Measurements from ENCODE around the gene SLC17A9. TPM values are rescaled to one million over a fixed set of nuclear protein-coding genes. Genes with fewer than 3 reads are reported as not detected.

SLC17A9 gene
- total RNA-seq, 1 donor from 2014 or later = 1.2 TPM

DNA sequence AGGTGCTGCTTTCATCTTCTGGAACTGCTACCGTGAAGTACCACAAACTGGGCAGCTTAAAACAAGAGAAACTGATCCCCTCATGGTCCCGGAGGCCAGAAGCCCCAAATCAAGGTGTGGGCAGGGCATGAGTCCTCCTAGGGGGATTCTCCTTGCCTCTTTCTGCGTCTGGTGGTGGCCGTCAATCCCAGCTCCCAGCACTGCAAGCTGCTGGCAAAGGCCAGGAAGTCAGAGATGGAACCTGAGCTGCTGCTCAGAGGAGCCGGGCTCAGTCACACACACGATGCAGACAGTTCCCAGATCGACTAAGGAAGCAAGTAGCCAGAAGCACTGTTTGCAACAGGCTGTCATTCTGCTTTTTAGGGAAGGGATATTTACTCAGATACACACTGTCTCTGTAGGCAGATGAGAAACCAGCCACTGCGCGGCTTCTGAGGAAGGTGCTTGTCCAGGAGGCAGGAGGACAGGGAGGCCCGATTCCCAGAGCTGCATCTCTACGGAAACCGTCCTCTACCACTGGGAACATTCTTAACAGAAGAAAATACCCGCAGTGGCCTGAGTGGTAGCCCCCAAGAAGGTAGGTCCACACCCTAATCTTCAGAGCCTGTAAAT lies 38.8 kb downstream of the SLC17A9 start:
- DNase-seq (ENCODE audit: low spot score) = no peak
- Mint-ChIP-seq H3K27me3 (ENCODE audit: low read depth) (peaks cover 47% of the 10 kb centered on the region), H3K36me3 (ENCODE audit: low read depth) (no peaks in the 10 kb centered on the region), H3K4me1 (ENCODE audit: low read depth) (no peaks in the 10 kb centered on the region), H3K4me3 (ENCODE audit: unreplicated experiment) (no peak overlapping the region), H3K9me3 (ENCODE audit: low read depth) (no peaks in the 10 kb centered on the region), H3K27ac (ENCODE audit: unreplicated experiment) (no peak overlapping the region)
- TF ChIP-seq CTCF (IDR thresholded peaks at IDR 0.05) = no peak

DNA sequence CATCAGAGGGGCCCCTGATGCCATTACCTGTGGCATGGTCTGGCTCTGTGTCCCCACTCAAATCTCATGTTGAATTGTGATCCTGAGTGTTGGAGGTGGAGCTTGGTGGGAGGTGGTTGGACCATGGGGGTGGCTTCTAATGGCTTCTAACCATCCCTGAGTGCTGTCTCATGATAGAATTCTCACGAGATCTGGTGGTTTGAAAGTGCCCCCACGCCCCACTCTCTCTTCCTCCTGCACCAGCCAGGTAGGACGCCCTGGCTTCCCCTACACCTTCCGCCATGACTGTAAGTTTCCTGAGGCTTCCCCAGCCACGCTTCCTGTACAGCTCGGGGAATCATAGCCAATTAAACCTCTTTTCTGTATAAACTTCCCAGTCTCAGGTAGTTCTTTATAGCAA lies 39.4 kb downstream of the SLC17A9 start:
- no peaks in the 10 kb centered on the region for H3K36me3 Mint-ChIP-seq (ENCODE audit: low read depth)
- H3K9me3 Mint-ChIP-seq (ENCODE audit: low read depth) = no peaks in the 10 kb centered on the region
- H3K4me1 Mint-ChIP-seq (ENCODE audit: low read depth) = no peaks in the 10 kb centered on the region
- no peak overlapping the region for H3K4me3 Mint-ChIP-seq (ENCODE audit: unreplicated experiment)
- peaks cover 47% of the 10 kb centered on the region for H3K27me3 Mint-ChIP-seq (ENCODE audit: low read depth)
- DNase-seq (ENCODE audit: low spot score) = no peak
- H3K27ac Mint-ChIP-seq (ENCODE audit: unreplicated experiment) = no peak overlapping the region
- TF ChIP-seq CTCF (IDR thresholded peaks at IDR 0.05) = no peak

- peaks cover 48% of the 10 kb centered on the region for H3K27me3 Mint-ChIP-seq (ENCODE audit: low read depth)
- no peak overlapping the region for H3K27ac Mint-ChIP-seq (ENCODE audit: unreplicated experiment)
- H3K4me3 Mint-ChIP-seq (ENCODE audit: unreplicated experiment) = no peak overlapping the region
Measured at GRCh38 chr20:62993856-62994494, 41.5 kb downstream of the SLC17A9 start.

DNA sequence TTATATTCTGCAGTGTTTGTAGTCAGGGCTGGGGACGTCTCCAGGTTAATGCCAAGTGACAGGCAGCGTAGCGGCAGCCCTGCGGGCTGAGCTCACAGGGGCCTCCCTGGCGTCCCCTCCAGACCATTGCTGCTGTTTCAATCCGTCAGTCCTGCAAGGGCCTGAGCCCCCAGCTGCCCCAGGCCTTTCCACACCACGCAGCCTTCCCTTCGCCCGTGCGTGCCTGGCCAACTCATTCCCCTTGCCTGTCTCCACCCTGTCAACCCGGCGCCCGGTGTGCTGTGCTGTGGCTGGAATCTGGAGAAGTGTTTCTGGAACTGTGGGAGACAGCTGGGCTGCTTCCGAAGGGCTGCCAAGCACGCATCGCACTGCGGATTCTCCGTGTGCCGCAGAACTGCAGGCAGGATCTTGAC lies 42.4 kb downstream of the SLC17A9 start:
- DNase-seq (ENCODE audit: low spot score) = no peak
- peaks cover 53% of the 10 kb centered on the region for H3K27me3 Mint-ChIP-seq (ENCODE audit: low read depth)
- no peak overlapping the region for H3K27ac Mint-ChIP-seq (ENCODE audit: unreplicated experiment)
- H3K9me3 Mint-ChIP-seq (ENCODE audit: low read depth) = peaks cover 4% of the 10 kb centered on the region
- H3K4me3 Mint-ChIP-seq (ENCODE audit: unreplicated experiment) = no peak overlapping the region
- no peaks in the 10 kb centered on the region for H3K36me3 Mint-ChIP-seq (ENCODE audit: low read depth)
- TF ChIP-seq CTCF (IDR thresholded peaks at IDR 0.05) = no peak
- no peaks in the 10 kb centered on the region for H3K4me1 Mint-ChIP-seq (ENCODE audit: low read depth)

More at GRCh38 chr20:62993856-62994494, 41.5 kb downstream of the SLC17A9 start:
- no peak for DNase-seq (ENCODE audit: low spot score)
- TF ChIP-seq CTCF (IDR thresholded peaks at IDR 0.05) = no peak
- H3K36me3 Mint-ChIP-seq (ENCODE audit: low read depth) = no peaks in the 10 kb centered on the region
- no peaks in the 10 kb centered on the region for H3K4me1 Mint-ChIP-seq (ENCODE audit: low read depth)
- H3K9me3 Mint-ChIP-seq (ENCODE audit: low read depth) = no peaks in the 10 kb centered on the region

GRCh38 chr20:62995481-62995880 lies 43.0 kb downstream of the SLC17A9 start:
- H3K27ac Mint-ChIP-seq (ENCODE audit: unreplicated experiment) = no peak overlapping the region
- H3K4me1 Mint-ChIP-seq (ENCODE audit: low read depth) = no peaks in the 10 kb centered on the region
- H3K9me3 Mint-ChIP-seq (ENCODE audit: low read depth) = peaks cover 4% of the 10 kb centered on the region
- H3K36me3 Mint-ChIP-seq (ENCODE audit: low read depth) = no peaks in the 10 kb centered on the region
- DNase-seq (ENCODE audit: low spot score) = no peak
- no peak for TF ChIP-seq CTCF (IDR thresholded peaks at IDR 0.05)
- peaks cover 59% of the 10 kb centered on the region for H3K27me3 Mint-ChIP-seq (ENCODE audit: low read depth)
- H3K4me3 Mint-ChIP-seq (ENCODE audit: unreplicated experiment) = no peak overlapping the region
